GM12875 (cell line): ENCODE data around the gene SEL1L.

Experiments used
- H3K4me3 ChIP-seq: one replicate; pipeline ENCODE4 v1.5.1; 2011; ENCODE audit warnings: low read depth, low read length, control low read depth
- TF ChIP-seq, protein P1 (sequence below): IDR thresholded peaks from 2 replicates; pipeline ENCODE4 v1.5.1; 2011; ENCODE audit warnings: low read depth, mild to moderate bottlenecking, control low read depth, inconsistent platforms, low read length, moderate library complexity, borderline replicate concordance; ENCODE audit not compliant: insufficient read depth

The SEL1L gene

DNA sequence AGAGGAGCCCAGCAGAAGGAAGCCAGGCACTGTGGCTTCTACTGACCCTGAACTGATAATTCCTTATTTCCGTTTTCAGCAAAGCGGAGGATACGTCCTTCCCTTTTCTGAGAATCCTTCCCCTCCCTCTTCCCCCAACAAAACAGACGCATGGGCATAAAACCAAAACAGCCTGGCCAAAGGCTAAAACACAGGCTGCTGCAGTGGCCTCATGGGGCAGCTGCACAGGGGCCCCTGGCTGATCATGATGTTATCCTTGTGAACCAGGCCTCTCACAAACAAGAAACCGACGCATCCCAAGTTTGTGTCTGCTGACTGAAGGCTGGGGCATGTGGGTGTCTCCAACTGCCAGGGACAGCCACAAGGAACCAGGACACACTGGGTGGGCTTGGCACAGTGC is 110.1 kb downstream of the SEL1L start:
- TF ChIP-seq, protein P1, sequence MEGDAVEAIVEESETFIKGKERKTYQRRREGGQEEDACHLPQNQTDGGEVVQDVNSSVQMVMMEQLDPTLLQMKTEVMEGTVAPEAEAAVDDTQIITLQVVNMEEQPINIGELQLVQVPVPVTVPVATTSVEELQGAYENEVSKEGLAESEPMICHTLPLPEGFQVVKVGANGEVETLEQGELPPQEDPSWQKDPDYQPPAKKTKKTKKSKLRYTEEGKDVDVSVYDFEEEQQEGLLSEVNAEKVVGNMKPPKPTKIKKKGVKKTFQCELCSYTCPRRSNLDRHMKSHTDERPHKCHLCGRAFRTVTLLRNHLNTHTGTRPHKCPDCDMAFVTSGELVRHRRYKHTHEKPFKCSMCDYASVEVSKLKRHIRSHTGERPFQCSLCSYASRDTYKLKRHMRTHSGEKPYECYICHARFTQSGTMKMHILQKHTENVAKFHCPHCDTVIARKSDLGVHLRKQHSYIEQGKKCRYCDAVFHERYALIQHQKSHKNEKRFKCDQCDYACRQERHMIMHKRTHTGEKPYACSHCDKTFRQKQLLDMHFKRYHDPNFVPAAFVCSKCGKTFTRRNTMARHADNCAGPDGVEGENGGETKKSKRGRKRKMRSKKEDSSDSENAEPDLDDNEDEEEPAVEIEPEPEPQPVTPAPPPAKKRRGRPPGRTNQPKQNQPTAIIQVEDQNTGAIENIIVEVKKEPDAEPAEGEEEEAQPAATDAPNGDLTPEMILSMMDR = no peak
- H3K4me3 ChIP-seq = no peak overlapping the region
